ENCODE results near the gene RECQL5. TPM values are rescaled to one million over a fixed set of nuclear protein-coding genes. Genes with fewer than 3 reads are reported as not detected.
A peak's percentile ranks its signal among the peaks of the same experiment; 100 is the strongest.

RECQL5 gene
- total and polyA plus RNA-seq, 2 of the 8 experiments (the other 6 are each of a cell fraction or from before 2014, with no cell fraction given), result 15.1 to 41.1 TPM

GRCh38 chr17:75587675-75588595, 79.0 kb downstream of the RECQL5 start, which contains the start of gene MYO15B:
MYO15B (plus strand) TSS chr17:75587800; CDS start chr17:75588058, 258 bp downstream.
- Histone ChIP-seq H3K4me3 (ENCODE audit: extremely low read depth in 1 of 4, insufficient read depth in 2 of 4, low read depth in 3 of 4, low read length in 4 of 4) (peak within 1 kb of the TSS; percentile 40 to 67 (median 58)), H2AFZ (ENCODE audit: low read length) (peak within 1 kb of the TSS; percentile 65; the same call in 1 of the 2 replicates), H3K9me3 (ENCODE audit: insufficient read depth in 2 of 2, low read depth in 1 of 2, low read length in 1 of 2) (no peaks in the 10 kb centered on the region), H3K27ac (ENCODE audit: low read depth, low read length) (no peak within 1 kb of the TSS; the same call in 1 of the 2 replicates), H3K23me2 (ENCODE audit: low read depth, low read length) (peaks cover 14% of the 10 kb centered on the region; the same call in 1 of the 2 replicates), H4K8ac (ENCODE audit: extremely low read depth, insufficient read depth, low read length) (peak within 1 kb of the TSS; percentile 89), H3K36me3 (ENCODE audit: control insufficient read depth in 2 of 4, insufficient read depth in 4 of 4, low read length in 3 of 4) (no peaks in the 10 kb centered on the region), H3K79me1 (ENCODE audit: low read depth, low read length) (no peaks in the 10 kb centered on the region), H4K20me1 (replicated peaks in 1 of 2; ENCODE audit: control insufficient read depth in 1 of 2, insufficient read depth in 2 of 2, low read length in 2 of 2) (no peaks in the 10 kb centered on the region), H3K14ac (ENCODE audit: insufficient read length) (no peak within 1 kb of the TSS), H3K9ac (replicated peaks in 1 of 4; ENCODE audit: extremely low read depth in 1 of 4, low read depth in 3 of 4, low read length in 3 of 4) (peak within 1 kb of the TSS in 2 of 4 experiments; percentile 20 to 46; a peak in 5 of 7 replicates), H3K4me2 (ENCODE audit: insufficient read depth in 1 of 2, low read depth in 2 of 2, low read length in 2 of 2) (peak within 1 kb of the TSS; percentile 80 to 89), H4K5ac (ENCODE audit: insufficient read length, low read depth, low read length) (peak within 1 kb of the TSS; percentile 86), H3K18ac (ENCODE audit: extremely low read depth, low read length) (peak within 1 kb of the TSS; percentile 95), H3K79me2 (ENCODE audit: control insufficient read depth in 1 of 2, insufficient read depth in 2 of 2, low read length in 2 of 2) (no peaks in the 10 kb centered on the region), H3K23ac (ENCODE audit: insufficient read length) (no peak within 1 kb of the TSS), H3K56ac (replicated peaks; ENCODE audit: insufficient read length, low read depth, low read length) (peak within 1 kb of the TSS; percentile 39), H4K91ac (replicated peaks; ENCODE audit: insufficient read length, low read length) (peak within 1 kb of the TSS; percentile 85), H2AK5ac (ENCODE audit: low read depth, low read length) (no peak within 1 kb of the TSS), H2BK12ac (ENCODE audit: low read depth, low read length) (peak within 1 kb of the TSS; percentile 68; the same call in 1 of the 2 replicates), H3K4me1 (replicated peaks in 1 of 4; ENCODE audit: control insufficient read depth in 3 of 4, insufficient read depth in 4 of 4, low read length in 3 of 4) (peaks cover 0 to 9% (median 3%) of the 10 kb centered on the region in 4 experiments; a peak in 5 of 7 replicates), H2BK20ac (ENCODE audit: low read length) (no peak within 1 kb of the TSS), H2BK15ac (ENCODE audit: low read length) (no peak within 1 kb of the TSS), H3K27me3 (replicated peaks in 1 of 4; ENCODE audit: control insufficient read depth in 3 of 4, extremely low read depth in 1 of 4, insufficient read depth in 3 of 4, low read length in 3 of 4) (peaks cover 0 to 19% (median 5%) of the 10 kb centered on the region in 4 experiments; a peak in 4 of 7 replicates), H2BK120ac (replicated peaks; ENCODE audit: low read depth, low read length) (peak within 1 kb of the TSS; percentile 28), H2BK5ac (ENCODE audit: low read depth, low read length) (peak within 1 kb of the TSS; percentile 60; the same call in 1 of the 2 replicates), H3K4ac (replicated peaks; ENCODE audit: insufficient read length, low read depth, low read length) (peak within 1 kb of the TSS; percentile 96)
- CTCF ChIA-PET (ENCODE audit: partially characterized antibody), result interaction anchor here (0.7 to 1.7 kb wide), 8 partner anchors 9 to 162 kb away, joined by 3 to 9 read pairs (median 5); no protein-coding TSS in a partner anchor
- FAIRE-seq (no peak), DNase-seq (ENCODE audit: low read depth in 1 of 2, low spot score in 2 of 2) (peak in 1 of 2 experiments; percentile 87)
- POLR2A ChIA-PET (ENCODE audit: partially characterized antibody), result interaction anchor here (0.6 to 1.4 kb wide), 7 partner anchors 10 to 192 kb away, joined by 3 to 7 read pairs (median 3); partner anchors contain the start of gene TSEN54
- WGBS, 2 experiments (ENCODE audit: extremely low coverage in 1 of 2, insufficient coverage in 1 of 2, insufficient read length in 1 of 2, insufficient replicate concordance in 2 of 2, low coverage in 1 of 2, low lambda C conversion rate in 2 of 2, missing lambda C conversion rate in 1 of 2), result 5% methylated on average over 75 of the region's 82 CpGs; no CpG with 5 or more reads in 1 of the 2 experiments
- TF ChIP-seq JUN (IDR thresholded peaks at IDR 0.05; ENCODE audit: low read depth, low read length) (no peak), RBBP5 (IDR thresholded peaks at IDR 0.05; ENCODE audit: borderline replicate concordance, low read depth, low read length) (no peak)

All from H1 (cell line).